Keratinocyte (primary cell): Measurements from ENCODE around the gene SSX2IP. TPM values are rescaled to one million over a fixed set of nuclear protein-coding genes. Genes with fewer than 3 reads are reported as not detected.

Experiments used
- DNase-seq: peaks from one replicate; pipeline ENCODE4 v3.0.0-alpha.2; 2011; ENCODE audit warnings: low read depth, missing footprints, low spot score
- FAIRE-seq: peaks from 2 replicates; lab custom pipeline; 2011; peaks lifted over from hg19 to GRCh38; lab: Jason Lieb, UNC
- H2AFZ ChIP-seq: 2 replicates; pipeline ENCODE4 v1.6.0; 2012; ENCODE audit warnings: low read length, control low read depth, inconsistent platforms; ENCODE audit not compliant: control insufficient read depth
- H3K27ac ChIP-seq: 2 replicates; pipeline ENCODE4 v1.5.1; 2011; ENCODE audit warnings: low read length; ENCODE audit not compliant: control insufficient read depth, insufficient read depth
- H3K27me3 ChIP-seq: 3 replicates; pipeline ENCODE4 v1.6.0; 2011; ENCODE audit warnings: low read length; ENCODE audit not compliant: control insufficient read depth, insufficient read depth; ENCODE audit errors: extremely low read depth
- H3K36me3 ChIP-seq, 2 experiments: 2 replicates in 1 of 2; 3 replicates in 1 of 2; pipeline ENCODE4 v1.5.1; 2011; ENCODE audit warnings: low read length in 2 of 2, mild to moderate bottlenecking in 1 of 2; ENCODE audit not compliant: control insufficient read depth in 2 of 2, insufficient read depth in 2 of 2; ENCODE audit errors: extremely low read depth in 1 of 2
- H3K4me1 ChIP-seq: 3 replicates; pipeline ENCODE4 v1.5.1; 2011; ENCODE audit warnings: low read length; ENCODE audit not compliant: control insufficient read depth, insufficient read depth; ENCODE audit errors: extremely low read depth
- H3K4me2 ChIP-seq: 3 replicates; pipeline ENCODE4 v1.6.0; 2011; ENCODE audit warnings: low read depth, low read length; ENCODE audit not compliant: control insufficient read depth, insufficient read depth; ENCODE audit errors: extremely low read depth
- H3K4me3 ChIP-seq, 3 experiments: fragments of 200-600 bp in 1 of 3; sonication (generic) in 1 of 3; 2 replicates in 2 of 3; 3 replicates in 1 of 3; pipeline ENCODE4 v1.5.1; 2011 to 2016; ENCODE audit warnings: low read length in 3 of 3, mild to moderate bottlenecking in 3 of 3, control low read depth in 2 of 3, inconsistent platforms in 1 of 3, low read depth in 1 of 3, mixed read lengths in 1 of 3, mixed run types in 1 of 3, moderate library complexity in 1 of 3; ENCODE audit not compliant: control insufficient read depth in 2 of 3, insufficient read depth in 2 of 3; ENCODE audit errors: extremely low read depth in 1 of 3
- H3K79me2 ChIP-seq: 2 replicates; pipeline ENCODE4 v1.6.0; 2012; ENCODE audit warnings: low read length; ENCODE audit not compliant: control insufficient read depth, insufficient read depth
- H3K9ac ChIP-seq: 3 replicates; pipeline ENCODE4 v1.6.0; 2011; ENCODE audit warnings: low read length; ENCODE audit not compliant: control insufficient read depth, insufficient read depth; ENCODE audit errors: extremely low read depth
- H3K9me1 ChIP-seq: 3 replicates; pipeline ENCODE4 v1.6.0; 2011; ENCODE audit warnings: low read length; ENCODE audit not compliant: control insufficient read depth, insufficient read depth; ENCODE audit errors: extremely low read depth
- H3K9me3 ChIP-seq: 2 replicates; pipeline ENCODE4 v1.5.1; 2012; ENCODE audit warnings: low read depth, low read length; ENCODE audit not compliant: control insufficient read depth
- H4K20me1 ChIP-seq: 3 replicates; pipeline ENCODE4 v1.6.0; 2011; ENCODE audit warnings: low read length; ENCODE audit not compliant: control insufficient read depth, insufficient read depth; ENCODE audit errors: extremely low read depth
- CTCF ChIP-seq, 3 experiments: IDR thresholded peaks in 1 of 3; conservative IDR thresholded peaks in 1 of 3; optimal IDR thresholded peaks in 1 of 3; 2 replicates in 2 of 3; 3 replicates in 1 of 3; pipeline versions ENCODE3 to v1.5.1; 2011; ENCODE audit warnings: low read length in 3 of 3, mild to moderate bottlenecking in 3 of 3, moderate library complexity in 2 of 3, control low read depth in 1 of 3, inconsistent platforms in 1 of 3; ENCODE audit not compliant: insufficient read depth in 2 of 3; ENCODE audit errors: extremely low read depth in 1 of 3
- EZH2 ChIP-seq: IDR thresholded peaks from one replicate; pipeline ENCODE4 v1.6.1; 2012; ENCODE audit warnings: inconsistent platforms, mild to moderate bottlenecking, low read length, moderate library complexity
- dilution Hi-C: fragments of 300-500 bp; cut with MboI; formaldehyde crosslinking; loops from one replicate; pipeline ENCODE4 v1.7.0; 2020; ENCODE audit warnings: low sequenced_read_pairs; ENCODE audit not compliant: extremely low pct_ligation_motif_present
- polyA plus RNA-seq, 5 experiments: library from polyadenylated mRNA; depleted of rRNA in 3 of 5; stranded (reverse) in 3 of 5; stranded (forward) in 1 of 5; unstranded in 1 of 5; fragments of >200 nt; gene quantifications; 1 replicate in 1 of 5; 2 replicates in 3 of 5; 3 replicates in 1 of 5; pipeline versions ENCODE4 v1.2.1 to v1.2.3, GENCODE V29; 2011 to 2012; ENCODE audit warnings: missing spikeins in 2 of 5, low read depth in 1 of 5, low replicate concordance in 1 of 5

The SSX2IP gene
- polyA plus RNA-seq, 1 donor (not counting 4 experiments of a cell fraction or from before 2014, with no cell fraction given) = 13.0 TPM

- DNase-seq (no peak), FAIRE-seq (peak; percentile 26)
- Histone ChIP-seq H3K36me3 (no peaks in the 10 kb centered on the region), H3K4me2 (no peak overlapping the region), H4K20me1 (no peaks in the 10 kb centered on the region), H2AFZ (peak overlapping the region; percentile 33), H3K27ac (no peak overlapping the region), H3K9me1 (no peaks in the 10 kb centered on the region), H3K9me3 (no peaks in the 10 kb centered on the region), H3K9ac (no peak overlapping the region), H3K4me3 (no peak overlapping the region), H3K79me2 (no peaks in the 10 kb centered on the region), H3K27me3 (no peaks in the 10 kb centered on the region), H3K4me1 (no peaks in the 10 kb centered on the region)
- dilution Hi-C loops = no loop called here
- TF ChIP-seq CTCF (optimal IDR thresholded peaks at IDR 0.05 in 1 of 3, IDR thresholded peaks at IDR 0.05 in 1 of 3, conservative IDR thresholded peaks at IDR 0.05 in 1 of 3; ENCODE audit: extremely low read depth in 1 of 3, insufficient read depth in 2 of 3, low read length in 3 of 3) (no peak), EZH2 (no peak)
Observed at GRCh38 chr1:84735483-84735882, 45.2 kb upstream of the SSX2IP start.

GRCh38 chr1:84732520-84732919, 42.3 kb upstream of the SSX2IP start:
- Histone ChIP-seq H2AFZ (no peak overlapping the region), H3K9me3 (no peaks in the 10 kb centered on the region), H3K4me1 (no peaks in the 10 kb centered on the region), H3K9ac (no peak overlapping the region), H4K20me1 (no peaks in the 10 kb centered on the region), H3K4me2 (no peak overlapping the region), H3K4me3 (no peak overlapping the region), H3K9me1 (no peaks in the 10 kb centered on the region), H3K36me3 (no peaks in the 10 kb centered on the region), H3K27me3 (no peaks in the 10 kb centered on the region), H3K27ac (no peak overlapping the region), H3K79me2 (no peaks in the 10 kb centered on the region)
- no peak for TF ChIP-seq EZH2
- no peak for TF ChIP-seq CTCF (optimal IDR thresholded peaks at IDR 0.05 in 1 of 3, IDR thresholded peaks at IDR 0.05 in 1 of 3, conservative IDR thresholded peaks at IDR 0.05 in 1 of 3; ENCODE audit: extremely low read depth in 1 of 3, insufficient read depth in 2 of 3, low read length in 3 of 3)
- DNase-seq = no peak
- no peak for FAIRE-seq
- dilution Hi-C loops = no loop called here
